WI38 (cell line): ENCODE measurements around the gene TEX264.
"Not testable (repeated sequence)": the region's sequence is repeated elsewhere in the genome, so short reads cannot be mapped to it uniquely, and the experiment has no call there.

Experiments
- H3K4me3 ChIP-seq: 2 replicates; pipeline ENCODE4 v1.5.1; 2011; ENCODE audit warnings: low read depth, mild to moderate bottlenecking, control low read depth, low read length
- TF ChIP-seq, protein P1 (sequence below): IDR thresholded peaks from 2 replicates; pipeline ENCODE4 v1.5.1; 2012; ENCODE audit warnings: low read depth, mild to moderate bottlenecking, control low read depth, low read length

Gene TEX264

GRCh38 chr3:51642462-51642861, 28.6 kb upstream of the TEX264 start:
- TF ChIP-seq, protein P1, sequence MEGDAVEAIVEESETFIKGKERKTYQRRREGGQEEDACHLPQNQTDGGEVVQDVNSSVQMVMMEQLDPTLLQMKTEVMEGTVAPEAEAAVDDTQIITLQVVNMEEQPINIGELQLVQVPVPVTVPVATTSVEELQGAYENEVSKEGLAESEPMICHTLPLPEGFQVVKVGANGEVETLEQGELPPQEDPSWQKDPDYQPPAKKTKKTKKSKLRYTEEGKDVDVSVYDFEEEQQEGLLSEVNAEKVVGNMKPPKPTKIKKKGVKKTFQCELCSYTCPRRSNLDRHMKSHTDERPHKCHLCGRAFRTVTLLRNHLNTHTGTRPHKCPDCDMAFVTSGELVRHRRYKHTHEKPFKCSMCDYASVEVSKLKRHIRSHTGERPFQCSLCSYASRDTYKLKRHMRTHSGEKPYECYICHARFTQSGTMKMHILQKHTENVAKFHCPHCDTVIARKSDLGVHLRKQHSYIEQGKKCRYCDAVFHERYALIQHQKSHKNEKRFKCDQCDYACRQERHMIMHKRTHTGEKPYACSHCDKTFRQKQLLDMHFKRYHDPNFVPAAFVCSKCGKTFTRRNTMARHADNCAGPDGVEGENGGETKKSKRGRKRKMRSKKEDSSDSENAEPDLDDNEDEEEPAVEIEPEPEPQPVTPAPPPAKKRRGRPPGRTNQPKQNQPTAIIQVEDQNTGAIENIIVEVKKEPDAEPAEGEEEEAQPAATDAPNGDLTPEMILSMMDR = no peak; the same call in 1 of the 2 replicates

GRCh38 chr3:51646091-51646490, 25.0 kb upstream of the TEX264 start:
- H3K4me3 ChIP-seq = no peak overlapping the region
- TF ChIP-seq, protein P1 = no peak

More at GRCh38 chr3:51642462-51642861, 28.6 kb upstream of the TEX264 start:
- no peak overlapping the region for H3K4me3 ChIP-seq

- not testable (repeated sequence) for H3K4me3 ChIP-seq
These were observed 18.9 kb upstream of the TEX264 start for GRCh38 chr3:51652103-51652502.

GRCh38 chr3:51653409-51653808, 17.6 kb upstream of the TEX264 start:
- H3K4me3 ChIP-seq = not testable (repeated sequence)

DNA sequence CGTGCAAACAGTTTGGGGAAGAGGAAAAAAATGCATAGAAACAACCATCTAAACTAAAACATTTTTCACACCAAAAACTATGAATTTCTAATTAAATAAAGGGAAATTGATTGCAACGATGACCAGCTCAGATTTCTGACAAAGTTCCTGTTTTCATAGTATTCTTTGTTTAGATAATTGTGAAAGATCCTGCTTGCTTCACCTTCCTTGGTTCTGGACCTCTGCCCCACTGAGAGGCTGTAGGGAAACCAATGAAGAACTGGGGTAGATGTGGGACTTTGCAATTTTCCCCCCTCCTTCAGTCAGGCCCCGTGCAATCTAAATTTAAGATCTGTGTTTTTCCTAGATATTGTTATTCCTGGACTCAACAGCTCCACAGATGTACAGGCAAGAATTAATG, 13.8 kb upstream of the TEX264 start:
- TF ChIP-seq, protein P1 = no peak

GRCh38 chr3:51659942-51660341, 11.1 kb upstream of the TEX264 start:
- H3K4me3 ChIP-seq = no peak overlapping the region
- TF ChIP-seq, protein P1 = no peak

More for the DNA sequence above, 13.8 kb upstream of the TEX264 start:
- no peak overlapping the region for H3K4me3 ChIP-seq

DNA sequence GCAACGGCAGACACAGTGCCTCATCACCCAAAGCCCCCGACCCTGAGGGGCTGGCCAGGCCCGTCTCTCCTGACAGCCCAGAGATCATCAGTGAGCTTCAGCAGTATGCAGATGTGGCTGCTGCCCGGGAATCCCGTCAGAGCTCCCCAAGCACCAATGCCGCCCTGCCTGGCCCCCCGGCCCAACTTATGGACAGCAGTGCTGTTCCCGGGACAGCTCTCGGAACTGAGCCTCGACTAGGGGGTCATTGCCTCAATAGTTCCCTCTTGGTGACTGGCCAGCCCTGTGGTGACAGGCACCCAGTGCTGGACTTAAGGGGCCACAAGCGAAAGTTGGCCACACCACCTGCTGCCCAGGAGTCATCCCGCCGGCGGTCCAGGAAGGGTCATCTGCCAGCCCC, 8.6 kb upstream of the TEX264 start:
- TF ChIP-seq, protein P1 = no peak
- no peak overlapping the region for H3K4me3 ChIP-seq

GRCh38 chr3:51668756-51669155, 2.3 kb upstream of the TEX264 start:
- TF ChIP-seq, protein P1 = no peak
- no peak overlapping the region for H3K4me3 ChIP-seq
